Measurements from ENCODE around the gene JMJD1C.
"Not testable (repeated sequence)": the region's sequence is repeated elsewhere in the genome, so short reads cannot be mapped to it uniquely, and the experiment has no call there.

JMJD1C gene

GRCh38 chr10:63294781-63295180 is 171.0 kb downstream of the JMJD1C start:
- Histone ChIP-seq H3K27me3 (ENCODE audit: insufficient read depth, low read length) (no peaks in the 10 kb centered on the region), H2AFZ (ENCODE audit: low read depth, low read length) (no peak overlapping the region), H3K4me3 (ENCODE audit: low read length) (no peak overlapping the region), H3K4me1 (ENCODE audit: insufficient read depth, low read length) (no peaks in the 10 kb centered on the region), H3K9me3 (ENCODE audit: low read length) (no peaks in the 10 kb centered on the region), H3K36me3 (ENCODE audit: insufficient read depth, low read length) (no peaks in the 10 kb centered on the region)

- not testable (repeated sequence) for H3K36me3 ChIP-seq (ENCODE audit: insufficient read depth, low read length); H3K4me1 ChIP-seq (ENCODE audit: insufficient read depth, low read length); H3K27me3 ChIP-seq (ENCODE audit: insufficient read depth, low read length); H3K4me3 ChIP-seq (ENCODE audit: low read length); H2AFZ ChIP-seq (ENCODE audit: low read depth, low read length); H3K9me3 ChIP-seq (ENCODE audit: low read length)
These were observed 172.9 kb downstream of the JMJD1C start for GRCh38 chr10:63292847-63293246.

GRCh38 chr10:63288170-63288569 is 177.6 kb downstream of the JMJD1C start:
- H3K4me3 ChIP-seq (ENCODE audit: low read length) = no peak overlapping the region
- no peaks in the 10 kb centered on the region for H3K9me3 ChIP-seq (ENCODE audit: low read length)
- H3K27me3 ChIP-seq (ENCODE audit: insufficient read depth, low read length) = no peaks in the 10 kb centered on the region
- no peak overlapping the region for H2AFZ ChIP-seq (ENCODE audit: low read depth, low read length)
- no peaks in the 10 kb centered on the region for H3K36me3 ChIP-seq (ENCODE audit: insufficient read depth, low read length)
- no peaks in the 10 kb centered on the region for H3K4me1 ChIP-seq (ENCODE audit: insufficient read depth, low read length)

- H3K4me1 ChIP-seq (ENCODE audit: insufficient read depth, low read length) = no peaks in the 10 kb centered on the region
These were observed 179.0 kb downstream of the JMJD1C start for GRCh38 chr10:63286754-63287264.

GRCh38 chr10:63286340-63286739 is 179.4 kb downstream of the JMJD1C start:
- Histone ChIP-seq H3K36me3 (ENCODE audit: insufficient read depth, low read length) (no peaks in the 10 kb centered on the region), H2AFZ (ENCODE audit: low read depth, low read length) (no peak overlapping the region), H3K4me3 (ENCODE audit: low read length) (no peak overlapping the region), H3K27me3 (ENCODE audit: insufficient read depth, low read length) (no peaks in the 10 kb centered on the region), H3K4me1 (ENCODE audit: insufficient read depth, low read length) (no peaks in the 10 kb centered on the region), H3K9me3 (ENCODE audit: low read length) (no peaks in the 10 kb centered on the region)

More at GRCh38 chr10:63286754-63287264, 179.0 kb downstream of the JMJD1C start:
- H3K27me3 ChIP-seq (ENCODE audit: insufficient read depth, low read length) = no peaks in the 10 kb centered on the region
- H2AFZ ChIP-seq (ENCODE audit: low read depth, low read length) = no peak overlapping the region
- H3K9me3 ChIP-seq (ENCODE audit: low read length) = no peaks in the 10 kb centered on the region
- H3K36me3 ChIP-seq (ENCODE audit: insufficient read depth, low read length) = no peaks in the 10 kb centered on the region
- H3K4me3 ChIP-seq (ENCODE audit: low read length) = no peak overlapping the region

- H3K4me1 ChIP-seq (ENCODE audit: insufficient read depth, low read length); H3K36me3 ChIP-seq (ENCODE audit: insufficient read depth, low read length); H3K9me3 ChIP-seq (ENCODE audit: low read length); H2AFZ ChIP-seq (ENCODE audit: low read depth, low read length); H3K27me3 ChIP-seq (ENCODE audit: insufficient read depth, low read length); H3K4me3 ChIP-seq (ENCODE audit: low read length): not testable (repeated sequence)
These were observed 181.9 kb downstream of the JMJD1C start for GRCh38 chr10:63283901-63284300.

- Histone ChIP-seq H3K36me3 (ENCODE audit: insufficient read depth, low read length) (no peaks in the 10 kb centered on the region), H2AFZ (ENCODE audit: low read depth, low read length) (no peak overlapping the region), H3K9me3 (ENCODE audit: low read length) (no peaks in the 10 kb centered on the region), H3K4me1 (ENCODE audit: insufficient read depth, low read length) (no peaks in the 10 kb centered on the region), H3K27me3 (ENCODE audit: insufficient read depth, low read length) (no peaks in the 10 kb centered on the region), H3K4me3 (ENCODE audit: low read length) (no peak overlapping the region)
These were observed 182.7 kb downstream of the JMJD1C start for GRCh38 chr10:63283093-63283492.

GRCh38 chr10:63281967-63282366 is 183.8 kb downstream of the JMJD1C start:
- no peak overlapping the region for H3K4me3 ChIP-seq (ENCODE audit: low read length)
- H3K36me3 ChIP-seq (ENCODE audit: insufficient read depth, low read length) = no peaks in the 10 kb centered on the region
- no peaks in the 10 kb centered on the region for H3K4me1 ChIP-seq (ENCODE audit: insufficient read depth, low read length)
- H2AFZ ChIP-seq (ENCODE audit: low read depth, low read length) = no peak overlapping the region
- H3K27me3 ChIP-seq (ENCODE audit: insufficient read depth, low read length) = no peaks in the 10 kb centered on the region
- H3K9me3 ChIP-seq (ENCODE audit: low read length) = no peaks in the 10 kb centered on the region

GRCh38 chr10:63280386-63280785 is 185.4 kb downstream of the JMJD1C start:
- Histone ChIP-seq H3K27me3 (ENCODE audit: insufficient read depth, low read length) (no peaks in the 10 kb centered on the region), H3K4me3 (ENCODE audit: low read length) (no peak overlapping the region), H3K9me3 (ENCODE audit: low read length) (no peaks in the 10 kb centered on the region), H2AFZ (ENCODE audit: low read depth, low read length) (no peak overlapping the region), H3K4me1 (ENCODE audit: insufficient read depth, low read length) (no peaks in the 10 kb centered on the region), H3K36me3 (ENCODE audit: insufficient read depth, low read length) (no peaks in the 10 kb centered on the region)

- Histone ChIP-seq H3K4me3 (ENCODE audit: low read length) (no peak overlapping the region), H3K4me1 (ENCODE audit: insufficient read depth, low read length) (peaks cover 3% of the 10 kb centered on the region), H3K27me3 (ENCODE audit: insufficient read depth, low read length) (no peaks in the 10 kb centered on the region), H3K9me3 (ENCODE audit: low read length) (no peaks in the 10 kb centered on the region), H3K36me3 (ENCODE audit: insufficient read depth, low read length) (no peaks in the 10 kb centered on the region), H2AFZ (ENCODE audit: low read depth, low read length) (no peak overlapping the region)
These were observed 190.7 kb downstream of the JMJD1C start for GRCh38 chr10:63275094-63275493.

- H3K36me3 ChIP-seq (ENCODE audit: insufficient read depth, low read length) = no peaks in the 10 kb centered on the region
- H2AFZ ChIP-seq (ENCODE audit: low read depth, low read length) = no peak overlapping the region
- H3K27me3 ChIP-seq (ENCODE audit: insufficient read depth, low read length) = no peaks in the 10 kb centered on the region
- no peak overlapping the region for H3K4me3 ChIP-seq (ENCODE audit: low read length)
- H3K4me1 ChIP-seq (ENCODE audit: insufficient read depth, low read length) = peaks cover 5% of the 10 kb centered on the region
- no peaks in the 10 kb centered on the region for H3K9me3 ChIP-seq (ENCODE audit: low read length)
These were observed 192.2 kb downstream of the JMJD1C start for GRCh38 chr10:63273577-63273976.

- peaks cover 12% of the 10 kb centered on the region for H3K4me1 ChIP-seq (ENCODE audit: insufficient read depth, low read length)
These were observed 196.8 kb downstream of the JMJD1C start for GRCh38 chr10:63268798-63269503.

GRCh38 chr10:63268149-63268797 is 197.5 kb downstream of the JMJD1C start:
- H3K27me3 ChIP-seq (ENCODE audit: insufficient read depth, low read length) = no peaks in the 10 kb centered on the region
- H3K9me3 ChIP-seq (ENCODE audit: low read length) = no peaks in the 10 kb centered on the region
- peak overlapping the region; percentile 52 for H3K4me3 ChIP-seq (ENCODE audit: low read length)
- H2AFZ ChIP-seq (ENCODE audit: low read depth, low read length) = no peak overlapping the region
- no peaks in the 10 kb centered on the region for H3K36me3 ChIP-seq (ENCODE audit: insufficient read depth, low read length)
- H3K4me1 ChIP-seq (ENCODE audit: insufficient read depth, low read length) = peaks cover 9% of the 10 kb centered on the region

More at GRCh38 chr10:63268798-63269503, 196.8 kb downstream of the JMJD1C start:
- Histone ChIP-seq H3K27me3 (ENCODE audit: insufficient read depth, low read length) (no peaks in the 10 kb centered on the region), H3K4me3 (ENCODE audit: low read length) (peak overlapping the region; percentile 52), H3K9me3 (ENCODE audit: low read length) (no peaks in the 10 kb centered on the region), H3K36me3 (ENCODE audit: insufficient read depth, low read length) (no peaks in the 10 kb centered on the region), H2AFZ (ENCODE audit: low read depth, low read length) (no peak overlapping the region)
